ENCODE data around the gene MAD1L1.

The MAD1L1 gene

GRCh38 chr7:2217716-2218443 lies 14.9 kb downstream of the MAD1L1 start:
- no peak for DNase-seq (ENCODE audit: low read depth)

GRCh38 chr7:2217206-2217605 lies 15.5 kb downstream of the MAD1L1 start:
- no peak for DNase-seq (ENCODE audit: low read depth)

DNA sequence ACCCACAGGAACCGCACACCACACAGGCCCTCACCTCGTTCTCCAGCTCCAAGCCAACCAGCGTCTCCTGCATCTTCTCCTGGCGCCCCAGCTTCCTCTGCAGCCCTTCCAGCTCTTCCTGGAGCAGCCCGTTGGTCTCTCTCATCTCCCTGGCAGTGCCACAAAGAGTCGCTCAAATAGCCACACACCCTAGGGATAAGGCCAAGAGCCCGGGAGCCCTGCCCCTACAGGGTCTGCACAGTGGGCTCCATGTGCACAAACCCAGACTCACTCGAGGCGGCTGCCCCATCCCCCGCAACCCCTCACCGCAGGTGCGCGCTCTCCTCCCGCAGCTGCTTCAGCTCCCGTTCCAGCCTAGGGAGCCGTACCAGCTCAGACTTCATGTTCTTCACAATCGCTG lies 16.9 kb downstream of the MAD1L1 start:
- no peak for DNase-seq (ENCODE audit: low read depth)

- no peak for DNase-seq (ENCODE audit: low read depth)
Observed at GRCh38 chr7:2214636-2215035, 18.1 kb downstream of the MAD1L1 start.

- no peak for DNase-seq (ENCODE audit: low read depth)
Observed at GRCh38 chr7:2213551-2214215, 19.1 kb downstream of the MAD1L1 start.

GRCh38 chr7:2212906-2213305 lies 19.8 kb downstream of the MAD1L1 start:
- DNase-seq (ENCODE audit: low read depth) = no peak

DNA sequence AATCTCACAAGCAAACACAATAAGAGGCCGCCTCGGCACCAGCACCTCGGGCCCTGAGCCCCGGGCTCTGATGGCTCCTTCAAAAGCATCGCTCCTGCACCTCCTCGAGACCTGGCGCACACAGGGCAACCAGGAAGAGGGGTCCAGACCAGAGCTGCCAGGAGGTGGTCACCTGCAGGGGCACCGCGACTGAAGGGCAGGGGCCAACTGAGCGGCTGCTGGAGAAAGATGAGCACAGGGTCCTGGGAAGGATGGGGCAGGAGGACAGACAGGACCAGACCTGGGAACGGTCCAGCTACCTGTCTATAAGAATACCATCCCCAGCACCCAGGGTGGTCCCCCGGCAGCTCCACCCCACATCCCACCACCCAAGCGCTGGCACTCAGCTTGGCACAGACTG lies 20.8 kb downstream of the MAD1L1 start:
- DNase-seq (ENCODE audit: low read depth) = no peak

DNA sequence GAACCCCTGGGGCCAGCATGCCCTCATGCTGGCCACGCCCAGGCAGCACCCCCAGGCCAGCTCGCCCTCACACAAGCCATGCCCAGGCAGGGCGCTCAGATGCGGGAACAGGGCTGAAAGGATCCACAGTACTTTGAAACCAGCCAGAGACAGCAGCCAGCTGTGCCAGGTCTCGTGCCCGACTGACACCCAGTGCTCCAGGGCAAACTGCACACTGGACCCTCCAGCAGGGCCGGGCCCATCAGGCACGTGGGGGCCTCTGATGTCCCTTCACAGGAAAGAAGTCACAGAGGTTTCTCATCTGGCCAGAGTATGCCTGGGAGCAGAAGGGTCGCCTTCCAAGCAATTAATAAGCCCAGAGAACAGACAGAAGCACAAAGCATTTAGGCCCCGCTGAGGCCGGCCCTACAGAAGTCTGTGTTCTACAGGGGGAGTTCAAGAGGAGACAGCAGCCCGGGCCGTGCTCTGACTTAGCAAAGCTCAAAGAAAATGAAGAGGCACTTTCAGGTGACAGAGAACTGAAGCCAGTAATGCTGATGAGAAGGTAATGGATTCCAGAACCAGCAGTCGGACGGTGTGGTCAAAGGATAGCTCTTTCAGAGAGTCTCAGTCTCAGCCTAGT lies 21.4 kb downstream of the MAD1L1 start:
- DNase-seq (ENCODE audit: low read depth) = no peak

GRCh38 chr7:2210551-2211258 lies 22.0 kb downstream of the MAD1L1 start:
- no peak for DNase-seq (ENCODE audit: low read depth)

DNA sequence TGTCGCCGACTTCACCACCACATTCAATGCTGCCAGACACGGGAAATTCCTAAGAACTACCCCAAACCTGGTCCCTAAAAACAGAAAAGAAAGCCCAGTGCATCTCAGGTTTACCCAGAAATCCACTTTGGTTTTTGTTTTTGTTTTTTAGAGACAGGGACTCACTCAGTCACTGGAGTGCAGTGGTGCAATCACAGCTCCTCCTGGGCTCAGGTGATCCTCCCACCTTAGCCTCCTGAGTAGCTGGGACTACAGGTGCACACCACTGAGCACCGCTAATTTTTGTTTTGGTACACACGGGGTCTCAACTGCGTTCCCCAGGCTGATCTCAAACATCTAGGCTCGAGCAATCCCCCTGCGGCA lies 22.8 kb downstream of the MAD1L1 start:
- no peak for DNase-seq (ENCODE audit: low read depth)

DNA sequence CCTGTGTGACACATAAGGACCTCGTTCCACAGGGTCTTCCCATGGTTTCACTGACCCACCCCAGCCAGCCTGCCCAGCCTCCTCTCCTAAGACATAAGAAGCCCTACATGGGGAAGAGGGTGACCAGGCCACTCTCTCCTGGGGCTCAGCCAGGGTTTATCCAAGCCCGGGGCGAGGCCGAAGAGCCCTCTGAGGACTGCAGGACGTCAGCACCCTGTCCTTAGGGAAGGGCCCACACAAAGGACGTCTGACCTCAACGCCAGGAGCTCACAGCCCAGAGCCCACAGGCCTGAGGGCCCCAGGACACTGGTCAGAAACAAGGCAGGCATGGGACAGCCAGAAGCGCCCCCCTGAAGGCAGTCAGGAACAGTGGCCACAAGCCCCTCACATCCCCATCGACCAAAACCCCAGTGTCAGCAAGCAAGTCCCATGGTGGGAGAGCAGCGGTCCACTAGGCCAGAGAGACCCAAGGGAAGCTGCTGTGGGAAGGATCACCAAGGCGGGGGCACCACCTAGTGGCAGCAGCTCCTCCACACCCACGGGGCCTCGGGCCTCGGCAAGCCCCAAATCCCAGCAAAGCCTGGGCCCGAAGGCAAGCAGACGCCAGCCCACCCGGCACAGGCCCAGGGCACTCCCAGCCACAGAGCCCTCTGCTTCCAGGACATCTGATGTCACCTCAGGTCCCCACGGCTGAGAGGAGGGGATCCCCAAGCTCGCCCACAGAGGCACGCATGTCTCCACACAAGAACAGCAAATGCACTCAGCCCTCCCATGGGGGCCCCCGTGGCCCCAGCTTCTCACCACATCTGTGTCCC lies 23.4 kb downstream of the MAD1L1 start:
- DNase-seq (ENCODE audit: low read depth) = peak; percentile 15

DNA sequence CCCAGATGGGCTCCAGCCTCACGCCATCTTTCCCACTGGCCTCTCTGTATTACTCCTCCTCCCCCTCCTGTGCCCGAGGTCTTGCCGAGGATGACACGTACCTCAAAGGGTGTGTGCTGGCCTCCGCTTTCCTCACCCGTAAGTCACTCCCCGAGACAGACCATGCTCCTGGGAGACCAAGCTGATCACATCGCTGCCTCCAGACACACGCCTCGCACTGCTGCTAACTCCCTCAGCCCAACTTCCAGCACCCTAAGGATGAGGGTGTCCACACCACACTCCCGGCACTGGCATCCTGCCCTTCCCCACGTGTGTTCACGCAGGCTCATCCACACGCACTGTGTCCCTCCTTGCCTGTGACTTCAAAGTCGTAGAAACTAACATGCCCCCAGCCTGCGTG lies 24.0 kb downstream of the MAD1L1 start:
- DNase-seq (ENCODE audit: low read depth) = no peak

GRCh38 chr7:2205036-2205780 lies 27.5 kb downstream of the MAD1L1 start:
- DNase-seq (ENCODE audit: low read depth) = no peak

GRCh38 chr7:2204446-2204845 lies 28.3 kb downstream of the MAD1L1 start:
- no peak for DNase-seq (ENCODE audit: low read depth)

DNA sequence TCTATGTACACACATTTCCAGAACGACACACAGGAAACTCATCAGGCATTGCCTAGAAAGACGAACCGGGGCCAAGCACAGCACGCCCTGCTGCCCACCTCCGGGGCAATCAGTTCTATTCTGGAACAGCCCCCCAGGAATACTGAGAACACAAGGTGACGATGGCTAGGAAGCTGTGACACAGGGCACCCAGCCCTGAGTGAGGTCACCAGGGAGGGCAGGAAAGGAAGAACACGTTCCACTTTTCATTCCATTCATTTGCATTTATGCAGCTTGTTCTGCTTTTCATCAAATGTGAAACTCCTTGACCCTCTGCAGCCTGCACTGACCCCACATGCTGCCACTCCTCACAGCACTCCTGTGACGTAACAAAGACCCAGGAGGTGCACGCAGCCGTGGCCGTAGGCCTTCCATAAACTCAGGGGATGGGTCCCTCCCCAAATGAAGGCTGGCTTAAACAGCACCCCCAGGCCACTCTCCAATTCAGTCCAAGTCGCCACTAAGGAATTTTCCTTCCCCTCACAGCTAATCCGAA lies 28.9 kb downstream of the MAD1L1 start:
- no peak for DNase-seq (ENCODE audit: low read depth)

DNA sequence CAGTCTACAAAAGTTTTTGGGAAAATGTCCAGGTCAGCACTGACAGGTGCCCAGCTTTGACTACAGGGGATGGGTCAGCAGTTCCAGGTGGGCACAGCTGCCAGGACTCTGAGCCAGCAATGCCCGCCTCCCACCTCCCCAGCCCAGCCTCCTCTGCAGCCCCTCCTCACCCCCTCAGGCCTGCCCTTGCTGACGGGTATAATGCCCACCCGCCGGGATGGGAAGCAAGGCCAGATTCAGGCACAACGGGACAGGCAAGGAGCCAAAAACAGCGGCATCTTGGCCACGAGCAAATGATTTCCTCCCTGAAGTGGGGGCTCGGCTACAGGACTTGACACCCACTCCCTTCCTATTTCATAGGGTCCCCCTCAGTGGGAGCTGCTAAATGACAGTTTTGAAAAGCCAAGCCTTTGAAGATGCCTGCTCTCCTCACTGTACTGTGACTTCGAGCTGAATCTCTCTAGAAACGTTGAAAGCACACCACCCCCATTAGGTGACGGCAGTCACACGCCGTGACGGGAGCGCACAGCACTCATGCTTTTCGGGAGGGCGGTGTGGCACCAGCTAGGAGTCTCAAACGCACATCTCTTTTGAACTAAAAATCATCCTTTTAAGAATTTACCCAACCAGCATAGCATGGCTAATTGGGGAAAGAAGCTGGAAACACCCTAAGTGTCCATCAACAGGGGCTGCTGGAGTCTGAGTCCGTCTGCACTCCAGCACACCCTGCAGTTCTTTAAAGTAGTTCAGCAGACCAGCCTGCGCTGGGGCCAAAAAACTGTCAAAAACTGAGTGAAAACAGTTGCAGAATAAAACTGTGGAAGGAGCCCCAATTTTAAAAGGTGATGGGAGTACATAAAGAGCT lies 29.6 kb downstream of the MAD1L1 start:
- DNase-seq (ENCODE audit: low read depth) = no peak

DNA sequence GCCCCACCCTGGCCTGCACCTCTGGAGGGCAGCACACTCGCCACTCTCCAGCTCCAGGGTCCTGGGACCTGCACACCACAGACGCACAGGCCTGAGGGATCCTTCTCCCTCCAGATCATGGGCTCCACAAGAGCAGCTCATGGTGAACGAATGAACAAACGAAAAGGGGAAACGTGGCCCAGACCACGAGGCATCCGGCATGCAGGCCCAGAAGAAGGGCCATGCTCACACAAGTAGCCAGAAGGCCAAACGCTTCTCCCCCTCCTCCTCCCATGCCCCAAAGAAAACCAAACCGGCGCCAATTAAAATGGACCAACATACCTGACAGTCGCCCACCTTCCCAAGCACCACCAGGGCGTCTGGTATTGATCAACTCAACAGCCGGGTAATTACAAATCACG lies 30.4 kb downstream of the MAD1L1 start:
- no peak for DNase-seq (ENCODE audit: low read depth)

DNA sequence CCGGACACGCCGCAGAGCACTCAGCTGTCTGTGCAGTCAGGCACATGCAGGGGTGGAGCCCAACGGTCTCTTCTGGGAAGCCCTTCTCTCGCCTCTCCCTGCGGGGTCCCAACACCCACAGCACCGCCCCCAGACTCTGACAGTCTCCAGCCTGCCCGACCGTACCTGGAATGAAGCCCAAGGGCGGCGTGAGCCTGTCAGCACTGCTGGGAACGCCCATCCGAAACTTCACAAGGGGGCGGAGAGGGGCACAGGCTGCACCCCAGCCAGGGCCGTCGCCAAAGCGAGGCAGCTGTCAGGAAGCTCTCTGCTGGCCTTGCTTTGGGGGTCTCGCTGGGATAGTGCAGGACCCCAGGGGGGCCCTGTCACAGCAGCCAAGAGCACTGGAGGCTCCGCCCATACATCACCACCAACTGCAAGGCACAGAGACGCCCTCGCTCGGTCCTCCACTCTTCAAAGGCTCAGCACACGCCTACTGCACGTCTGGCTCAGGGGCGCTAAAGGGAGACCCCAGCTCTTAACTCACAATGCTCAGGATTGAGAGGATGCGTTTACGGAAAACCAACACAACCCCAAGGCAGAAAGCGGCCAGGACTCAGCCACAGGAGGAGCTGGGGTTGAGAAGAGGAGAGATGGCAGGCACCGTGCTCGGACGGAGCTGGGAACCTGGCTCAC lies 30.9 kb downstream of the MAD1L1 start:
- no peak for DNase-seq (ENCODE audit: low read depth)

- DNase-seq (ENCODE audit: low read depth) = no peak
Observed at GRCh38 chr7:2201128-2201527, 31.6 kb downstream of the MAD1L1 start.
